Gastroesophageal sphincter (tissue), 3 donors: Measurements from ENCODE around the gene BRINP3.

Experiments used
- EP300 ChIP-seq: sonication (generic); formaldehyde crosslinking; IDR thresholded peaks from one replicate; pipeline ENCODE4 v1.6.1; 2017; ENCODE audit warnings: antibody characterized with exemption, mild to moderate bottlenecking
- POLR2A ChIP-seq, 2 donors: fragments of 450-650 bp; IDR thresholded peaks; one replicate each; pipeline ENCODE4 v1.6.1; 2017; ENCODE audit warnings: antibody characterized with exemption in 2 of 2, mild to moderate bottlenecking in 2 of 2, moderate library complexity in 1 of 2
- TF ChIP-seq, protein P1 (sequence below), 4 experiments: fragments of 200-600 bp in 2 of 4; fragments of 450-650 bp in 2 of 4; sonication (generic) in 1 of 4; IDR thresholded peaks; one replicate each; pipeline ENCODE4 v1.5.1; 2017 to 2019; ENCODE audit warnings: antibody characterized with exemption in 4 of 4, mild to moderate bottlenecking in 2 of 4, moderate library complexity in 2 of 4

DNA sequence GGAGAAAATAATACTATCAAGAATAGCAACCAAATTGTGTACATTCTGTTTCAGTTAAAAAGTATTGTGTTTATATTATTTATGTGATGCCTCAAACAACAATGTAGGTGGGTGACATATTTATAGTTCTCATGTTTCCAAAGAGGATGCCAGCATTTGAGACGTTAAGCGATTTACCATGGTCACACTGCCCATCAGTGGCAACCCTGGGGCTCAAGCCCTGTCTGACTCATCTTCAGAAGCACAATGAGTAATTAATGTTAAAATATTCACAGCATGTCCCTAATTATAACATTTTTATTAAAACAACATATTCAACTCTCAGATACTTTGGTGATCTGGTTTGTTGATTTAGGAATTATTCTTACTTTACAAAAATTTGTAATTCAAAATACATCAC is 409.4 kb downstream of the BRINP3 start:
- TF ChIP-seq POLR2A (IDR thresholded peaks at IDR 0.05) (no peak), EP300 (no peak)
- TF ChIP-seq, protein P1, sequence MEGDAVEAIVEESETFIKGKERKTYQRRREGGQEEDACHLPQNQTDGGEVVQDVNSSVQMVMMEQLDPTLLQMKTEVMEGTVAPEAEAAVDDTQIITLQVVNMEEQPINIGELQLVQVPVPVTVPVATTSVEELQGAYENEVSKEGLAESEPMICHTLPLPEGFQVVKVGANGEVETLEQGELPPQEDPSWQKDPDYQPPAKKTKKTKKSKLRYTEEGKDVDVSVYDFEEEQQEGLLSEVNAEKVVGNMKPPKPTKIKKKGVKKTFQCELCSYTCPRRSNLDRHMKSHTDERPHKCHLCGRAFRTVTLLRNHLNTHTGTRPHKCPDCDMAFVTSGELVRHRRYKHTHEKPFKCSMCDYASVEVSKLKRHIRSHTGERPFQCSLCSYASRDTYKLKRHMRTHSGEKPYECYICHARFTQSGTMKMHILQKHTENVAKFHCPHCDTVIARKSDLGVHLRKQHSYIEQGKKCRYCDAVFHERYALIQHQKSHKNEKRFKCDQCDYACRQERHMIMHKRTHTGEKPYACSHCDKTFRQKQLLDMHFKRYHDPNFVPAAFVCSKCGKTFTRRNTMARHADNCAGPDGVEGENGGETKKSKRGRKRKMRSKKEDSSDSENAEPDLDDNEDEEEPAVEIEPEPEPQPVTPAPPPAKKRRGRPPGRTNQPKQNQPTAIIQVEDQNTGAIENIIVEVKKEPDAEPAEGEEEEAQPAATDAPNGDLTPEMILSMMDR (IDR thresholded peaks at IDR 0.05) = no peak
